ENCODE data around the gene SMIM21.

Gene SMIM21

DNA sequence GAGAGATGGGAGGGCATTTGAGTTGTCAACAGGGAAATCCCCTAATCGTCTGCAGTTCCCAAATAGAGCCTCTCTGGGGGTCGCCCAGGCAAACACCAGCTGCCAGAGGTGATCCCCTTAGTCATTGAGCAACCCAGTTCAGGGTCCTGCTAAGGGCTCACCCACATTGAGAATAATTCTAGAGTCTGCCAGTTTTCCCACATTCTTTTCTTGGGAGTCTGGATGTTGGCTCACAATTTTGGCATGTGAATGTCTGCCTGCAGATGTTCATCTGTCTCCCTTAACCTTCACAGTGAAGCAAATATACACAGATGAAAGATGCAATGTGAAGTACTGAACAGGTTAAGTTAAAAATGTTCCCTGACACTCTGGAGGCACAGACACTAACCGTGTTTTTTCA, 11.4 kb upstream of the SMIM21 start:
- Histone ChIP-seq H3K4me2 (ENCODE audit: low read depth, low read length) (no peak overlapping the region), H3K9me2 (replicated peaks; ENCODE audit: insufficient read depth, low read length) (no peaks in the 10 kb centered on the region), H3K4me3 (ENCODE audit: low read length) (no peak overlapping the region), H4K20me1 (ENCODE audit: insufficient read depth, low read length) (no peaks in the 10 kb centered on the region), H3F3A (ENCODE audit: insufficient read depth, low read length) (no peaks in the 10 kb centered on the region), H3K4me1 (ENCODE audit: low read length) (no peaks in the 10 kb centered on the region), H3K9ac (ENCODE audit: low read length) (no peak overlapping the region), H3K27me3 (replicated peaks; ENCODE audit: insufficient read depth, low read length) (no peaks in the 10 kb centered on the region), H3K27ac (ENCODE audit: low read length) (no peak overlapping the region), H3K36me3 (replicated peaks; ENCODE audit: insufficient read depth, low read length) (no peaks in the 10 kb centered on the region), H2AFZ (ENCODE audit: low read length) (no peak overlapping the region), H3K9me3 (replicated peaks; ENCODE audit: insufficient read depth, low read length) (no peaks in the 10 kb centered on the region), H3K79me2 (ENCODE audit: low read length) (no peaks in the 10 kb centered on the region)
- TF ChIP-seq EZH2 (optimal IDR thresholded peaks at IDR 0.05; ENCODE audit: low read depth, low read length) (no peak), EZH2phosphoT487 (IDR thresholded peaks at IDR 0.05; ENCODE audit: low read length) (no peak)
- TF ChIP-seq, protein P1, sequence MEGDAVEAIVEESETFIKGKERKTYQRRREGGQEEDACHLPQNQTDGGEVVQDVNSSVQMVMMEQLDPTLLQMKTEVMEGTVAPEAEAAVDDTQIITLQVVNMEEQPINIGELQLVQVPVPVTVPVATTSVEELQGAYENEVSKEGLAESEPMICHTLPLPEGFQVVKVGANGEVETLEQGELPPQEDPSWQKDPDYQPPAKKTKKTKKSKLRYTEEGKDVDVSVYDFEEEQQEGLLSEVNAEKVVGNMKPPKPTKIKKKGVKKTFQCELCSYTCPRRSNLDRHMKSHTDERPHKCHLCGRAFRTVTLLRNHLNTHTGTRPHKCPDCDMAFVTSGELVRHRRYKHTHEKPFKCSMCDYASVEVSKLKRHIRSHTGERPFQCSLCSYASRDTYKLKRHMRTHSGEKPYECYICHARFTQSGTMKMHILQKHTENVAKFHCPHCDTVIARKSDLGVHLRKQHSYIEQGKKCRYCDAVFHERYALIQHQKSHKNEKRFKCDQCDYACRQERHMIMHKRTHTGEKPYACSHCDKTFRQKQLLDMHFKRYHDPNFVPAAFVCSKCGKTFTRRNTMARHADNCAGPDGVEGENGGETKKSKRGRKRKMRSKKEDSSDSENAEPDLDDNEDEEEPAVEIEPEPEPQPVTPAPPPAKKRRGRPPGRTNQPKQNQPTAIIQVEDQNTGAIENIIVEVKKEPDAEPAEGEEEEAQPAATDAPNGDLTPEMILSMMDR (IDR thresholded peaks at IDR 0.05; ENCODE audit: low read length) = no peak
- DNase-seq = no peak

DNA sequence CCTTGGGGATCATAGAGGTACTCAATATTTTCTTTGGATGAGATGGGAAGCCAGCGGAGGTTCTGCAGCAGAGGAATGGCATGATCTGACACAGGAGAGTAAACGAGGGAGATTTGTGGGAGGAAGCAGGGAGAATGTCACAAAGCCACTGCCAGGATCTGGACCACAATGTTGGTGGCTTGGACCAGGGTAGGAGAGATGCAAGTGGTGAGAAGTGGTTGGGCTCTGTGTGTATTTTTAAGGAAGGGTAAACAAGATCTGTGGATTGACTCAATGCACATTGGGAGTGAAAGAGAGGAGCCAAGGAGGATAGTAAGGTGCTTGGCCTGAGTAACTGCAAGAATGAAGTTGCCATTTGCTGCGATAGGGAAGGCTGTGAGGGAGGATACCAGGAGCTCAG, 10.5 kb upstream of the SMIM21 start:
- Histone ChIP-seq H3K27me3 (replicated peaks; ENCODE audit: insufficient read depth, low read length) (no peaks in the 10 kb centered on the region), H3K4me3 (ENCODE audit: low read length) (no peak overlapping the region), H3K79me2 (ENCODE audit: low read length) (no peaks in the 10 kb centered on the region), H3K27ac (ENCODE audit: low read length) (no peak overlapping the region), H3K4me2 (ENCODE audit: low read depth, low read length) (no peak overlapping the region), H3K9ac (ENCODE audit: low read length) (no peak overlapping the region), H3F3A (ENCODE audit: insufficient read depth, low read length) (no peaks in the 10 kb centered on the region), H4K20me1 (ENCODE audit: insufficient read depth, low read length) (no peaks in the 10 kb centered on the region), H3K4me1 (ENCODE audit: low read length) (no peaks in the 10 kb centered on the region), H3K9me2 (replicated peaks; ENCODE audit: insufficient read depth, low read length) (no peaks in the 10 kb centered on the region), H3K9me3 (replicated peaks; ENCODE audit: insufficient read depth, low read length) (no peaks in the 10 kb centered on the region), H3K36me3 (replicated peaks; ENCODE audit: insufficient read depth, low read length) (no peaks in the 10 kb centered on the region), H2AFZ (ENCODE audit: low read length) (no peak overlapping the region)
- no peak for TF ChIP-seq EZH2 (optimal IDR thresholded peaks at IDR 0.05; ENCODE audit: low read depth, low read length)
- TF ChIP-seq, protein P1 (IDR thresholded peaks at IDR 0.05; ENCODE audit: low read length) = no peak
- DNase-seq = no peak

- no peak overlapping the region for H2AFZ ChIP-seq (ENCODE audit: low read length)
- no peak overlapping the region for H3K27ac ChIP-seq (ENCODE audit: low read length)
These were observed 5.6 kb upstream of the SMIM21 start for GRCh38 chr18:75433098-75433497.

More at GRCh38 chr18:75433098-75433497, 5.6 kb upstream of the SMIM21 start:
- TF ChIP-seq EZH2phosphoT487 (IDR thresholded peaks at IDR 0.05; ENCODE audit: low read length) = no peak
- no peak for TF ChIP-seq EZH2 (optimal IDR thresholded peaks at IDR 0.05; ENCODE audit: low read depth, low read length)
- TF ChIP-seq, protein P1 (IDR thresholded peaks at IDR 0.05; ENCODE audit: low read length) = no peak
- no peaks in the 10 kb centered on the region for H3F3A ChIP-seq (ENCODE audit: insufficient read depth, low read length)
- H3K9me3 ChIP-seq (replicated peaks; ENCODE audit: insufficient read depth, low read length) = no peaks in the 10 kb centered on the region
- H3K9me2 ChIP-seq (replicated peaks; ENCODE audit: insufficient read depth, low read length) = no peaks in the 10 kb centered on the region
- no peaks in the 10 kb centered on the region for H3K4me1 ChIP-seq (ENCODE audit: low read length)
- no peak for DNase-seq
- H3K36me3 ChIP-seq (replicated peaks; ENCODE audit: insufficient read depth, low read length) = no peaks in the 10 kb centered on the region
- no peak overlapping the region for H3K9ac ChIP-seq (ENCODE audit: low read length)
- no peaks in the 10 kb centered on the region for H4K20me1 ChIP-seq (ENCODE audit: insufficient read depth, low read length)
- H3K27me3 ChIP-seq (replicated peaks; ENCODE audit: insufficient read depth, low read length) = no peaks in the 10 kb centered on the region
- H3K79me2 ChIP-seq (ENCODE audit: low read length) = no peaks in the 10 kb centered on the region
- H3K4me3 ChIP-seq (ENCODE audit: low read length) = no peak overlapping the region
- no peak overlapping the region for H3K4me2 ChIP-seq (ENCODE audit: low read depth, low read length)
